Measurements from ENCODE around the gene ZNF579.

The ZNF579 gene

GRCh38 chr19:55601084-55601483 is 20.4 kb upstream of the ZNF579 start:
- Histone ChIP-seq H3K4me2 (peak overlapping the region; percentile 95), H3K9ac (no peak overlapping the region), H3K79me2 (ENCODE audit: insufficient read depth, low read depth) (no peaks in the 10 kb centered on the region), H2AFZ (ENCODE audit: low read depth) (no peak overlapping the region), H3K27me3 (ENCODE audit: insufficient read depth, low read depth) (no peaks in the 10 kb centered on the region), H3K4me3 (IDR thresholded peaks at IDR 0.05; ENCODE audit: insufficient read depth, low read depth, low read length) (no peak overlapping the region), H4K20me1 (ENCODE audit: insufficient read depth) (no peaks in the 10 kb centered on the region), H3K4me1 (ENCODE audit: low read depth, poor library complexity, severe bottlenecking) (peaks cover 6% of the 10 kb centered on the region), H3K27ac (no peak overlapping the region), H3K36me3 (ENCODE audit: insufficient read depth) (no peaks in the 10 kb centered on the region)
- no peak for TF ChIP-seq CTCF (conservative IDR thresholded peaks at IDR 0.05; ENCODE audit: low read depth, low read length)

GRCh38 chr19:55600662-55601028 is 20.0 kb upstream of the ZNF579 start:
- H3K9ac ChIP-seq: peak overlapping the region; percentile 53
- H3K4me1 ChIP-seq (ENCODE audit: low read depth, poor library complexity, severe bottlenecking): peaks cover 6% of the 10 kb centered on the region
- H3K79me2 ChIP-seq (ENCODE audit: insufficient read depth, low read depth): no peaks in the 10 kb centered on the region
- H3K36me3 ChIP-seq (ENCODE audit: insufficient read depth): no peaks in the 10 kb centered on the region
- no peak for TF ChIP-seq CTCF (conservative IDR thresholded peaks at IDR 0.05; ENCODE audit: low read depth, low read length)
- no peak overlapping the region for H3K4me3 ChIP-seq (IDR thresholded peaks at IDR 0.05; ENCODE audit: insufficient read depth, low read depth, low read length)
- H3K27me3 ChIP-seq (ENCODE audit: insufficient read depth, low read depth): no peaks in the 10 kb centered on the region
- no peaks in the 10 kb centered on the region for H4K20me1 ChIP-seq (ENCODE audit: insufficient read depth)
- H2AFZ ChIP-seq (ENCODE audit: low read depth): peak overlapping the region; percentile 40
- no peak overlapping the region for H3K27ac ChIP-seq
- peak overlapping the region; percentile 95 for H3K4me2 ChIP-seq

GRCh38 chr19:55599842-55600661 is 19.4 kb upstream of the ZNF579 start, which contains the start of gene ZNF524:
TSS of gene ZNF524 (plus strand) at chr19:55600288. CDS start at chr19:55602113, 1,825 bp downstream.
- TF ChIP-seq CTCF (conservative IDR thresholded peaks at IDR 0.05; ENCODE audit: low read depth, low read length): no peak
- no peaks in the 10 kb centered on the region for H3K79me2 ChIP-seq (ENCODE audit: insufficient read depth, low read depth)
- no peaks in the 10 kb centered on the region for H4K20me1 ChIP-seq (ENCODE audit: insufficient read depth)
- H3K4me2 ChIP-seq: peak within 1 kb of the TSS; percentile 95
- peak within 1 kb of the TSS; percentile 92 for H3K9ac ChIP-seq
- no peak within 1 kb of the TSS for H3K4me3 ChIP-seq (IDR thresholded peaks at IDR 0.05; ENCODE audit: insufficient read depth, low read depth, low read length)
- H3K27ac ChIP-seq: peak within 1 kb of the TSS; percentile 84
- no peaks in the 10 kb centered on the region for H3K27me3 ChIP-seq (ENCODE audit: insufficient read depth, low read depth)
- peaks cover 6% of the 10 kb centered on the region for H3K4me1 ChIP-seq (ENCODE audit: low read depth, poor library complexity, severe bottlenecking)
- H3K36me3 ChIP-seq (ENCODE audit: insufficient read depth): no peaks in the 10 kb centered on the region
- peak within 1 kb of the TSS; percentile 97 for H2AFZ ChIP-seq (ENCODE audit: low read depth)

GRCh38 chr19:55599468-55599841 is 18.8 kb upstream of the ZNF579 start, which contains the start of gene FIZ1:
TSS of gene FIZ1 (minus strand) at chr19:55599517. CDS start at chr19:55597865, 1,652 bp downstream.
- H3K36me3 ChIP-seq (ENCODE audit: insufficient read depth): no peaks in the 10 kb centered on the region
- peak within 1 kb of the TSS; percentile 84 for H3K27ac ChIP-seq
- no peaks in the 10 kb centered on the region for H3K27me3 ChIP-seq (ENCODE audit: insufficient read depth, low read depth)

More at GRCh38 chr19:55599468-55599841, 18.8 kb upstream of the ZNF579 start, which contains the start of gene FIZ1:
- H3K79me2 ChIP-seq (ENCODE audit: insufficient read depth, low read depth): no peaks in the 10 kb centered on the region
- TF ChIP-seq CTCF (conservative IDR thresholded peaks at IDR 0.05; ENCODE audit: low read depth, low read length): no peak
- H3K4me3 ChIP-seq (IDR thresholded peaks at IDR 0.05; ENCODE audit: insufficient read depth, low read depth, low read length): no peak within 1 kb of the TSS
- no peaks in the 10 kb centered on the region for H4K20me1 ChIP-seq (ENCODE audit: insufficient read depth)
- peak within 1 kb of the TSS; percentile 92 for H3K9ac ChIP-seq
- H2AFZ ChIP-seq (ENCODE audit: low read depth): peak within 1 kb of the TSS; percentile 97
- peaks cover 6% of the 10 kb centered on the region for H3K4me1 ChIP-seq (ENCODE audit: low read depth, poor library complexity, severe bottlenecking)
- peak within 1 kb of the TSS; percentile 54 for H3K4me2 ChIP-seq
